K562 (cell line): ENCODE results near the gene SAMD3. TPM values are rescaled to one million over a fixed set of nuclear protein-coding genes. Genes with fewer than 3 reads are reported as not detected.

Experiments used
- ATAC-seq: fragments of 200-7000 bp; cut with Tn5 transposase; 3 replicates; pipeline ENCODE4 v1.9.1; 2020; ENCODE audit warnings: moderate library complexity
- BruUV-seq: library from RNA; stranded (reverse); fragments of 400-500 nt; replicated peaks from 2 replicates; lab custom pipeline; 2021; lab: Mats Ljungman, UMichigan
- CTCF ChIA-PET: fragments of 300-600 bp; formaldehyde crosslinking; extraction: SDS; loops from one replicate; lab custom pipeline; 2021; ENCODE audit warnings: low intra/inter-chr PET ratio; lab: Yijun Ruan, JAX
- POLR2A ChIA-PET: fragments of 300-600, 350-650 bp; sonication (Branson Sonifier 250); formaldehyde crosslinking; extraction: SDS; loops from one replicate; lab custom pipeline; 2021; ENCODE audit warnings: antibody characterized with exemption, inconsistent platforms; lab: Yijun Ruan, JAX
- DNase-seq, 4 experiments: peaks; one replicate each; pipeline versions ENCODE4 v3.0.0 to v3.0.0-alpha.2; 2011 to 2018; ENCODE audit warnings: low spot score in 3 of 4, mixed read lengths in 3 of 4; ENCODE audit errors: extremely low read depth in 1 of 4
- FAIRE-seq: peaks from 2 replicates; lab custom pipeline; 2011; peaks lifted over from hg19 to GRCh38; lab: Jason Lieb, UNC
- H2AFZ ChIP-seq: 2 replicates; pipeline ENCODE4 v1.6.0; 2011; ENCODE audit warnings: low read depth, low read length, control low read depth, inconsistent platforms
- H3K27ac ChIP-seq: fragments of 200-600 bp; 3 replicates; pipeline ENCODE4 v1.8.0; 2011; ENCODE audit warnings: low read depth, mild to moderate bottlenecking, control low read depth, inconsistent platforms, low read length, moderate library complexity, mixed read lengths; ENCODE audit errors: extremely low read depth
- H3K27me3 ChIP-seq, 2 experiments: fragments of 300-600 bp in 1 of 2; 2 replicates in 1 of 2; 3 replicates in 1 of 2; pipeline versions ENCODE4 v1.6.0 to v1.8.0; 2011; ENCODE audit warnings: inconsistent platforms in 2 of 2, low read length in 2 of 2, mild to moderate bottlenecking in 1 of 2, mixed read lengths in 1 of 2, moderate library complexity in 1 of 2; ENCODE audit not compliant: control insufficient read depth in 2 of 2, insufficient read depth in 2 of 2
- H3K36me3 ChIP-seq: fragments of 300-600 bp; 3 replicates; pipeline ENCODE4 v1.8.0; 2011; ENCODE audit warnings: mild to moderate bottlenecking, low read length, inconsistent platforms; ENCODE audit not compliant: control insufficient read depth, insufficient read depth
- H3K4me1 ChIP-seq, 2 experiments: fragments of 200-600 bp in 1 of 2; replicated peaks in 1 of 2; 2 replicates in 1 of 2; 3 replicates in 1 of 2; pipeline versions ENCODE4 v1.5.1 to v1.8.0; 2011; ENCODE audit warnings: inconsistent platforms in 2 of 2, low read length in 2 of 2, mild to moderate bottlenecking in 1 of 2, mixed read lengths in 1 of 2, moderate library complexity in 1 of 2; ENCODE audit not compliant: control insufficient read depth in 2 of 2, insufficient read depth in 2 of 2
- H3K4me2 ChIP-seq: 2 replicates; pipeline ENCODE4 v1.6.1; 2011; ENCODE audit warnings: low read length, control low read depth, inconsistent platforms, mixed read lengths; ENCODE audit not compliant: insufficient read depth
- H3K4me3 ChIP-seq: fragments of 200-600 bp; sonication (generic), shearing (Covaris generic); 2 replicates; pipeline ENCODE4 v1.5.1; 2016; ENCODE audit warnings: control low read depth, inconsistent platforms
- H3K79me2 ChIP-seq: fragments of 200-600 bp; 3 replicates; pipeline ENCODE4 v1.8.0; 2011; ENCODE audit warnings: low read length, inconsistent platforms; ENCODE audit not compliant: control insufficient read depth, insufficient read depth
- H3K9ac ChIP-seq, 2 experiments: 2 replicates each; pipeline versions ENCODE4 v1.6.0 to v1.6.1; 2011; ENCODE audit warnings: low read depth in 2 of 2, low read length in 2 of 2, control low read depth in 1 of 2, inconsistent platforms in 1 of 2, mild to moderate bottlenecking in 1 of 2, mixed read lengths in 1 of 2; ENCODE audit not compliant: insufficient read depth in 1 of 2
- H3K9me1 ChIP-seq: one replicate; pipeline ENCODE4 v1.6.0; 2011; ENCODE audit warnings: inconsistent platforms, mild to moderate bottlenecking, low read length, moderate library complexity; ENCODE audit not compliant: control insufficient read depth, insufficient read depth
- H3K9me3 ChIP-seq: replicated peaks from 2 replicates; pipeline ENCODE4 v1.5.1; 2011; ENCODE audit warnings: low read depth, low read length, inconsistent platforms; ENCODE audit not compliant: control insufficient read depth, insufficient read depth
- H4K20me1 ChIP-seq: replicated peaks from 2 replicates; pipeline ENCODE4 v1.6.1; 2011; ENCODE audit warnings: low read length, inconsistent platforms, mixed read lengths; ENCODE audit not compliant: control insufficient read depth, insufficient read depth
- BRD4 ChIP-seq: fragments of 200-600 bp; sonication (generic); IDR thresholded peaks from 2 replicates; pipeline ENCODE4 v1.6.1; 2017; ENCODE audit warnings: inconsistent platforms
- C11orf30 ChIP-seq: fragments of 450-650 bp; IDR thresholded peaks from 2 replicates; pipeline ENCODE4 v1.6.1; 2016; ENCODE audit warnings: low read depth, mild to moderate bottlenecking
- CSDE1 ChIP-seq, 2 experiments: fragments of 450-650 bp; IDR thresholded peaks; 2 replicates each; pipeline ENCODE4 v1.6.1; 2016; ENCODE audit warnings: mild to moderate bottlenecking in 1 of 2
- GMEB1 ChIP-seq: fragments of 250-450 bp; sonication (Bioruptor Pico); IDR thresholded peaks from 2 replicates; pipeline ENCODE4 v1.4.0; 2020; ENCODE audit warnings: mild to moderate bottlenecking
- TEAD1 ChIP-seq, 2 experiments: fragments of 450-650 bp in 1 of 2; sonication (generic) in 1 of 2; formaldehyde crosslinking; IDR thresholded peaks; 2 replicates each; pipeline versions ENCODE4 v1.4.0 to v1.8.0; 2020 to 2022; ENCODE audit warnings: mild to moderate bottlenecking in 2 of 2, missing genetic modification reagents in 1 of 2
- TRIM24 ChIP-seq, 2 experiments: fragments of 450-650 bp; IDR thresholded peaks; 2 replicates each; pipeline ENCODE4 v1.6.1; 2016
- ZNF184 ChIP-seq: sonication (generic); formaldehyde crosslinking; IDR thresholded peaks from 2 replicates; pipeline ENCODE4 v1.5.0; 2020; ENCODE audit warnings: missing genetic modification reagents
- WGBS: fragments of 100-300 bp; shearing (Covaris generic); methylation state at CpG from one replicate; pipeline ENCODE4 v1.1.6; 2016; ENCODE audit warnings: low coverage, mixed read lengths; ENCODE audit not compliant: insufficient coverage; ENCODE audit errors: missing lambda C conversion rate; 5-methylcytosine and 5-hydroxymethylcytosine counted together
- in situ Hi-C: fragments of 300-500 bp; cut with MboI; formaldehyde crosslinking; loops from 4 replicates; pipeline ENCODE4 v1.15.0; 2018; ENCODE audit warnings: inconsistent platforms, mixed read lengths
- intact Hi-C: fragments of 100-400 bp; cut with micrococcal nuclease; formaldehyde crosslinking; loops from 2 replicates; pipeline ENCODE4 v1.14.2; 2022
- polyA plus RNA-seq, 8 experiments: library from polyadenylated mRNA; depleted of rRNA in 4 of 8; stranded (reverse) in 5 of 8; unstranded in 3 of 8; fragments of >200 nt; fragmentation: Nextera tagmentation in 2 of 8; fragmentation: Illumina TruSeq in 1 of 8; extraction: Ambion mirVana in 2 of 8; extraction: Trizol in 1 of 8; gene quantifications; 2 replicates each; pipeline versions ENCODE4 v1.2.1 to v1.2.3, GENCODE V29; 2011 to 2014; ENCODE audit warnings: inconsistent platforms in 1 of 8, missing spikeins in 1 of 8
- total RNA-seq, 7 experiments: library from RNA; depleted of rRNA in 6 of 7; stranded (reverse); fragments of >200 nt in 6 of 7; fragmentation: Illumina TruSeq in 2 of 7; extraction: Trizol in 2 of 7; gene quantifications; 2 replicates each; pipeline versions ENCODE4 v1.2.1 to v1.2.3, GENCODE V29; 2011 to 2021; ENCODE audit warnings: low replicate concordance in 1 of 7
- TF ChIP-seq, protein P1 (sequence below): fragments of 450-650 bp; IDR thresholded peaks from 2 replicates; pipeline ENCODE4 v1.7.0; 2016; ENCODE audit warnings: borderline replicate concordance

The SAMD3 gene
- total and polyA plus RNA-seq, 9 of the 15 experiments (the other 6 are each of a cell fraction or from before 2014, with no cell fraction given): 0.03 to 0.21 (median 0.18) TPM; not detected in 5

DNA sequence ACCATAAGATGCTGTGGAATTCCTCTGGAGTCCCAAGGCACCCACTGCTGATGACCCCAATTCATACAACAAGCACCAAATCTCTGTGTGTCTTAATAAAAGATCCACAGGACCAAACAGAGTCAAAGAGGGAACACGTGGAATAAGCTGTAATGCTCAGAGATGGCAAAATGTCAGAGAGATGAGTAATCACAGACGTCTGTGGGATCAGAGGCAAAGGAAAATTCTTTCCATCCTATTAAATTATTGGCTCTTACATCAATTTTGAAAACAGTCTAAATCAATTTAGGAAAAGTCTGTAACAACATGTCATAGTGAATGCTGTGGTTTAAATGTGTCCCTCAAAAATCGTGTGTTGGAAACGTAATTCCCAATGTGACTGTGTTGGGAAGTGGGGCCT lies 17.5 kb upstream of the SAMD3 start:
- no peaks in the 10 kb centered on the region for H3K79me2 ChIP-seq
- intact Hi-C loops: no loop called here
- H3K36me3 ChIP-seq: no peaks in the 10 kb centered on the region
- no peak overlapping the region for H3K27ac ChIP-seq
- H3K4me2 ChIP-seq: no peak overlapping the region
- no peak for TF ChIP-seq BRD4
- TF ChIP-seq GMEB1 (CRISPR knock-in tag): no peak
- no peak for TF ChIP-seq CSDE1 (IDR thresholded peaks at IDR 0.05)
- TF ChIP-seq TEAD1 (CRISPR knock-in tag; IDR thresholded peaks at IDR 0.05): no peak
- no peak for TF ChIP-seq C11orf30
- TF ChIP-seq TRIM24 (IDR thresholded peaks at IDR 0.05): no peak
- TF ChIP-seq ZNF184 (CRISPR knock-in tag): no peak
- TF ChIP-seq, protein P1, sequence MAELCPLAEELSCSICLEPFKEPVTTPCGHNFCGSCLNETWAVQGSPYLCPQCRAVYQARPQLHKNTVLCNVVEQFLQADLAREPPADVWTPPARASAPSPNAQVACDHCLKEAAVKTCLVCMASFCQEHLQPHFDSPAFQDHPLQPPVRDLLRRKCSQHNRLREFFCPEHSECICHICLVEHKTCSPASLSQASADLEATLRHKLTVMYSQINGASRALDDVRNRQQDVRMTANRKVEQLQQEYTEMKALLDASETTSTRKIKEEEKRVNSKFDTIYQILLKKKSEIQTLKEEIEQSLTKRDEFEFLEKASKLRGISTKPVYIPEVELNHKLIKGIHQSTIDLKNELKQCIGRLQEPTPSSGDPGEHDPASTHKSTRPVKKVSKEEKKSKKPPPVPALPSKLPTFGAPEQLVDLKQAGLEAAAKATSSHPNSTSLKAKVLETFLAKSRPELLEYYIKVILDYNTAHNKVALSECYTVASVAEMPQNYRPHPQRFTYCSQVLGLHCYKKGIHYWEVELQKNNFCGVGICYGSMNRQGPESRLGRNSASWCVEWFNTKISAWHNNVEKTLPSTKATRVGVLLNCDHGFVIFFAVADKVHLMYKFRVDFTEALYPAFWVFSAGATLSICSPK: no peak
- TF ChIP-seq, all 486 proteins: peak for 0
- no peak overlapping the region for H3K9ac ChIP-seq
- ChIA-PET POLR2A (no interaction called here), CTCF (no interaction called here)
- FAIRE-seq: no peak
- no peak overlapping the region for H2AFZ ChIP-seq
- DNase-seq: no peak
- no peaks in the 10 kb centered on the region for H4K20me1 ChIP-seq
- in situ Hi-C loops: no loop called here
- H3K4me1 ChIP-seq: no peaks in the 10 kb centered on the region
- WGBS: 2% methylated on average over 4 of the region's 4 CpGs
- no peaks in the 10 kb centered on the region for H3K9me3 ChIP-seq
- H3K9me1 ChIP-seq: no peaks in the 10 kb centered on the region
- BruUV-seq: no TSS peak
- H3K27me3 ChIP-seq: peaks cover 0 to 4% of the 10 kb centered on the region in 2 experiments; a peak in 1 of 5 replicates
- ATAC-seq: no peak
- H3K4me3 ChIP-seq: no peak overlapping the region
